LNCAP (cell line): ENCODE data around the gene RANBP17.

Experiments
- TF ChIP-seq, protein P1 (sequence below): fragments of 450-650 bp; IDR thresholded peaks from 2 replicates; pipeline ENCODE4 v1.5.1; 2017; ENCODE audit warnings: mild to moderate bottlenecking

RANBP17 gene

DNA sequence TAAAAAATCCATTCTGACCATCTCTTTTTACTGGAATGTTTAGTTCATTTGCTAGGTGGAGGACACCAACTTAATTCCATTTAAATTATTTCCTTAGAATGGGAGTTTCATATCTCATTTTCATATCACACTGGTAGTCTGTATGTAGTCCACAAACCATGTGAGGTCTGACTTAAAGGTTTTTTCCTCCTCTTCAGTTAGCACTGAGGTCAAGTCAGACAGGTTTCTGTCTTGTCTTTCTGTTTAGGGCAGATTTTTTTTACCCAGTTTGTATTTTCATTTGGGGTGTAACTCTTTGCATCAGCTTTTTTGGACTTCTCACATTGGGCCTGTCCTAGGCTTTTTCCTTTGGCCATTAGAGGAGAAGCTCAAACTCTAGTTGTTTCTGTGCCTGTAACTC lies 75.3 kb downstream of the RANBP17 start:
- TF ChIP-seq, protein P1, sequence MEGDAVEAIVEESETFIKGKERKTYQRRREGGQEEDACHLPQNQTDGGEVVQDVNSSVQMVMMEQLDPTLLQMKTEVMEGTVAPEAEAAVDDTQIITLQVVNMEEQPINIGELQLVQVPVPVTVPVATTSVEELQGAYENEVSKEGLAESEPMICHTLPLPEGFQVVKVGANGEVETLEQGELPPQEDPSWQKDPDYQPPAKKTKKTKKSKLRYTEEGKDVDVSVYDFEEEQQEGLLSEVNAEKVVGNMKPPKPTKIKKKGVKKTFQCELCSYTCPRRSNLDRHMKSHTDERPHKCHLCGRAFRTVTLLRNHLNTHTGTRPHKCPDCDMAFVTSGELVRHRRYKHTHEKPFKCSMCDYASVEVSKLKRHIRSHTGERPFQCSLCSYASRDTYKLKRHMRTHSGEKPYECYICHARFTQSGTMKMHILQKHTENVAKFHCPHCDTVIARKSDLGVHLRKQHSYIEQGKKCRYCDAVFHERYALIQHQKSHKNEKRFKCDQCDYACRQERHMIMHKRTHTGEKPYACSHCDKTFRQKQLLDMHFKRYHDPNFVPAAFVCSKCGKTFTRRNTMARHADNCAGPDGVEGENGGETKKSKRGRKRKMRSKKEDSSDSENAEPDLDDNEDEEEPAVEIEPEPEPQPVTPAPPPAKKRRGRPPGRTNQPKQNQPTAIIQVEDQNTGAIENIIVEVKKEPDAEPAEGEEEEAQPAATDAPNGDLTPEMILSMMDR = no peak

DNA sequence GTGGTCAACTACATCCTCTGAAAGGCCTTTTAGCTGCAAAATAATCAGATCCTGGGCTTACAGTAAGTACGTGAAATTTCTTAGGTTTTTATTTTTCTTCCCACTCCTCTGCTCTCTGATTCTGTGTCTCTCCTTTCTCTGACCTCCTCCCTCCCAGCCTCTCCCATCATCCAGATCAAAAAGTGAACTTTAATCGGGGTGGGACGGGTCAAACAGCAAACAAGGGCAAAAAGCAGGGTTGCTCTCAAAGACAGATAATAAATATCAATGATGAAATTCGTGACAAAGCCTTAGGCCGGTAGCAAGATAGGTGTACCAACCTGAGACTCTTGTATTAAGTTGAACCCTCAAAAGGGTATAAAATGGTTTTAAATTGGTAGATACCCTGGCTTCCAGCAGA lies 76.1 kb downstream of the RANBP17 start:
- TF ChIP-seq, protein P1 = no peak

DNA sequence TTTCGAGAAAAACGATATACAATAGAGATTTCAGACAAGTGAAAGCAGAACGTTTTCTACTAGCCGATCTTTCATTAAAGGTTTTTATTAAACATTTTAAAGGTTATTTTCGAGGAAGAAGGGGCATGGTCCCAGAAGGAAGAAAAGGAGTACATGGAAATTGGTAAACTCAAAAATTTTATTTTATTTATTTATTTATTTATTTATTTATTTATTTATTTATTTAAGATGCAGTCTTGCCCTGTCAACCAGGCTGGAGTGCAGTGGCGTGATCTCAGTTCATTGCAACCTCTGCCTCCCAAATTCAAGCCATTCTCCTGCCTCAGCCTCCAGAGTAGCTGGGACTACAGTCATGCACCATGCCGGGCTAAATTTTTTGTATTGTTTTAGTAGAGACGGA lies 77.4 kb downstream of the RANBP17 start:
- TF ChIP-seq, protein P1 = no peak

DNA sequence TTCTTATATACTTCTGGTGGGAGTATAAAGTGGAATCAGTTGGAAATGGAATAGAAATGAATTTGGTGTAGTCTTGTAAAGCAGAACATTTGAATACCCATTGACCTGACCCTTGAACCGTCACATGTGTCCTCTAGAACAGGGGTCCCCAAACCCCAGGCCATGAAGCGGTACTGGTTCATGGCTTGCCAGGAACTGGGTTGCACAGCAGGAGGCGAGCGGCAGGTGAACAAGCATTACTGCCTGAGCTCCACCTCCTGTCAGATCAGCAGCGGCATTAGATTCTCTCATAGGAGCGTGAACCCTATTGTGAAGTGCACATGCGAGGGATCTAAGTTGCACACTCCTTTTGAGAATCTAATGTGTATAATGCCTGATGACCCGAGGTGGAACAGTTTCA lies 80.0 kb downstream of the RANBP17 start:
- TF ChIP-seq, protein P1 = no peak

DNA sequence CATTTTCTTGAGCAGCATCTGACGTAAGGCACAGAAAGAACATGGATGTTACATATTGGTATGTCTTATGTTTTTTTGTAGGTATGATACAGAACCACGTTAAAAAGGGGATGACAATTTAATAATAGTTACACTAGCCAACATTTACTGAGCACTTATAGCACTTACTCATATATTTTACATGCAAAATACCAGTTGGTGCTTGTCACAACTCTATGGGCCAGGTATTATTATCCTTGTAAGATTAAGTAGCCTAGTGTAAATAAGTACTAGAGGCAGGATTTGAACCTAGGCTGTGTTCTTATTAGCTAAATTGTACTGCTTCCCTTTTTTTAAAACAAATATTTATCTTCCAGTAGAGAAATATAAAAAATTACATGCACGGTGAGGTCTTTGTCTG lies 83.5 kb downstream of the RANBP17 start:
- TF ChIP-seq, protein P1 = no peak

DNA sequence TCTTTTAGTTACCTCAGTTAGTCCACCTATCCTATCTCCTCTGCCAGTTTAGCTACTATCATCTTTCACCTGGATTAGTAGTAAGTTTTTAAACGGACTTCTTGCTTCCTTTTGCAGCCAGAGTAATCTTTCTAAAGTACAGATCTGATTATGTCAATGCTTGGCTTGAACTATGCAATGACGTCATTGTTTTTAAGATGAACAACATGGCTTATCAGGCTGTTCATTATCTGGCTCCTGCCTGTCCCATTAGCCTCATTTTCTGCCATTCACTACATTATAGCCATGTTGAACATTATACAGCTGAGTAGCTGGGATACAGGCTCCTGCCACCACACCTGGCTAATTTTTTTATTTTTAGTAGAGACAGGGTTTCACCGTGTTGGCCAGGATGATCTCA lies 98.7 kb downstream of the RANBP17 start:
- TF ChIP-seq, protein P1 = no peak

DNA sequence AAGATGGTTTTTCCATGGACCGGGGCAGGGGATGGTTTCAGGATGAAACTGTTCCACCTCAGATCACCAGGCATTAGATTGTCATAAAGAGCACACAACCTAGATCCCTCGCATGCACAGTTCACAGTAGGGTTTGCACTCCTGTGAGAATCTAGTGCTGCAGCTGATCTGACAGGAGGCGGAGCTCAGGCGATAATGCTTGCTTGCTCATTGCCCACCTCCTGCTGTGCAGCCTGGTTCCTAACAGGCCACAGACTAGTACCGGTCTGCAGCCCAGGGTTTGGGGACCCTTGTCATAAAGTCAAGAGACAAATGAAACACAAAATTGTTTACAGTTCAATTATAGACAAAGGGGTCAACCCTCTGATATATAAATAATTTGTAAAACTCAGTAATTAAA lies 101.7 kb downstream of the RANBP17 start:
- TF ChIP-seq, protein P1 = no peak

DNA sequence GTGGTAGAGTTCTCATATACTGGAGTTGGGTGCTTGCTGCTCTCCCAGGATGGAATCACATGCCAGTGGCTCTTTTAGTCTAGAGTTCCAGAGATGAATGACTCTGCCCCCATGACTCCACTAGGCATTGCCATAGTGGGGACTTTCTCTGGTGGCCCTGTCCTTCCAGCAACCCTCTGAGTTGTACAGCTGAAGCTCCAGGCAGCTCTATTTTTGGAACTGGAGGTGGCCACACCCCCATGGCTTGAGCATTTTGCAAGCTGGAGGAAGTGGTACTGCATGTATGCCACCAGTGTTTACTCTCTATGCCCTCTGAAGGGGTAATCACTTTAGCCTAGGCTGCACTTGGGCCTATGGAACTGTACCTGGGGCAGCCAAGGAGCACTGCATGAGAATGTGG lies 112.6 kb downstream of the RANBP17 start:
- TF ChIP-seq, protein P1 = no peak
